GM23248 (cell line): ENCODE data around the gene LRRC4B. TPM values are rescaled to one million over a fixed set of nuclear protein-coding genes. Genes with fewer than 3 reads are reported as not detected.
"Not testable (repeated sequence)": the region's sequence is repeated elsewhere in the genome, so short reads cannot be mapped to it uniquely, and the experiment has no call there.

Source experiments
- DNase-seq: peaks from one replicate; pipeline ENCODE4 v3.0.0-alpha.2; 2015
- H2AFZ ChIP-seq: fragments of 200-600 bp; sonication (generic); 2 replicates; pipeline ENCODE4 v1.6.1; 2016; ENCODE audit warnings: antibody characterized with exemption
- H3F3A ChIP-seq: fragments of 200-600 bp; sonication (generic); 2 replicates; pipeline ENCODE4 v1.6.1; 2016; ENCODE audit warnings: mild to moderate bottlenecking, antibody characterized with exemption, mixed run types; ENCODE audit not compliant: insufficient read depth
- H3K27ac ChIP-seq: fragments of 200-600 bp; sonication (generic); 2 replicates; pipeline ENCODE4 v1.5.1; 2016; ENCODE audit warnings: mild to moderate bottlenecking
- H3K27me3 ChIP-seq: fragments of 200-600 bp; sonication (generic); replicated peaks from 2 replicates; pipeline ENCODE4 v1.6.1; 2016; ENCODE audit warnings: mild to moderate bottlenecking; ENCODE audit not compliant: insufficient read depth
- H3K36me3 ChIP-seq: fragments of 200-600 bp; sonication (generic); 2 replicates; pipeline ENCODE4 v1.6.1; 2016; ENCODE audit warnings: low read depth, mild to moderate bottlenecking
- H3K4me1 ChIP-seq: fragments of 200-600 bp; sonication (generic); 2 replicates; pipeline ENCODE4 v1.6.1; 2016; ENCODE audit warnings: mild to moderate bottlenecking; ENCODE audit not compliant: insufficient read depth
- H3K4me2 ChIP-seq: fragments of 200-600 bp; sonication (generic); one replicate; pipeline ENCODE4 v1.6.1; 2016; ENCODE audit warnings: mild to moderate bottlenecking; ENCODE audit not compliant: unreplicated experiment
- H3K4me3 ChIP-seq: fragments of 200-600 bp; sonication (generic); 2 replicates; pipeline ENCODE4 v1.5.1; 2016; ENCODE audit warnings: mild to moderate bottlenecking
- H3K79me2 ChIP-seq: fragments of 200-600 bp; sonication (generic); 2 replicates; pipeline ENCODE4 v1.6.1; 2016; ENCODE audit warnings: mild to moderate bottlenecking; ENCODE audit not compliant: insufficient read depth
- H3K9ac ChIP-seq: fragments of 200-600 bp; sonication (generic); 2 replicates; pipeline ENCODE4 v1.6.1; 2016; ENCODE audit warnings: mild to moderate bottlenecking
- H3K9me2 ChIP-seq: fragments of 200-600 bp; sonication (generic); 2 replicates; pipeline ENCODE4 v1.6.1; 2016; ENCODE audit warnings: mixed run types, mild to moderate bottlenecking, moderate library complexity; ENCODE audit not compliant: insufficient read depth
- H3K9me3 ChIP-seq: fragments of 200-600 bp; sonication (generic); one replicate; pipeline ENCODE4 v1.6.1; 2017; ENCODE audit warnings: low read depth
- H4K20me1 ChIP-seq: fragments of 200-600 bp; sonication (generic); 2 replicates; pipeline ENCODE4 v1.6.0; 2016; ENCODE audit not compliant: insufficient read depth
- EZH2 ChIP-seq: fragments of 200-600 bp; sonication (generic); IDR thresholded peaks from 2 replicates; pipeline ENCODE4 v1.6.1; 2018; ENCODE audit warnings: antibody characterized with exemption, mild to moderate bottlenecking; ENCODE audit not compliant: insufficient read depth, poor library complexity, severe bottlenecking
- EZH2phosphoT487 ChIP-seq: fragments of 200-600 bp; sonication (generic); IDR thresholded peaks from 2 replicates; pipeline ENCODE4 v1.6.1; 2018; ENCODE audit warnings: antibody characterized with exemption, moderate library complexity, mild to moderate bottlenecking, low read depth; ENCODE audit not compliant: insufficient read depth
- WGBS, 2 experiments: methylation state at CpG; one replicate each; pipeline ENCODE4 v1.1.6; 2015 to 2017; ENCODE audit warnings: low lambda C conversion rate in 2 of 2, low coverage in 1 of 2; ENCODE audit errors: missing lambda C conversion rate in 2 of 2; 5-methylcytosine and 5-hydroxymethylcytosine counted together
- in situ Hi-C: fragments of 300-500 bp; cut with MboI; formaldehyde crosslinking; loops from 2 replicates; pipeline ENCODE4 v1.15.0; 2020
- polyA plus RNA-seq: library from polyadenylated mRNA; unstranded; fragments of >200 nt; fragmentation: Nextera tagmentation; extraction: Ambion mirVana; gene quantifications from 2 replicates; pipeline ENCODE4 v1.2.1, GENCODE V29; 2016
- total RNA-seq: library from RNA; depleted of rRNA; stranded (reverse); fragments of >200 nt; shearing (Covaris generic); gene quantifications from 2 replicates; pipeline ENCODE4 v1.2.3, GENCODE V29; 2014; rRNA removed

LRRC4B gene
- total and polyA plus RNA-seq, 2 experiments from 2014 or later, result not detected

GRCh38 chr19:50475736-50476223 lies 92.5 kb downstream of the LRRC4B start:
- in situ Hi-C loops, result no loop called here
- Histone ChIP-seq H3K4me2 (no peak overlapping the region), H3K9me3 (no peaks in the 10 kb centered on the region), H3K79me2 (no peaks in the 10 kb centered on the region), H2AFZ (no peak overlapping the region), H3K9me2 (no peaks in the 10 kb centered on the region), H3F3A (no peaks in the 10 kb centered on the region), H3K36me3 (no peaks in the 10 kb centered on the region), H3K27ac (no peak overlapping the region), H3K4me1 (no peaks in the 10 kb centered on the region), H4K20me1 (no peaks in the 10 kb centered on the region), H3K9ac (no peak overlapping the region), H3K27me3 (no peaks in the 10 kb centered on the region), H3K4me3 (no peak overlapping the region)
- no peak for DNase-seq
- TF ChIP-seq EZH2phosphoT487 (no peak), EZH2 (no peak)
- WGBS, 2 experiments, result 56 to 61% methylated on average over 25 to 29 of the region's 29 CpGs

DNA sequence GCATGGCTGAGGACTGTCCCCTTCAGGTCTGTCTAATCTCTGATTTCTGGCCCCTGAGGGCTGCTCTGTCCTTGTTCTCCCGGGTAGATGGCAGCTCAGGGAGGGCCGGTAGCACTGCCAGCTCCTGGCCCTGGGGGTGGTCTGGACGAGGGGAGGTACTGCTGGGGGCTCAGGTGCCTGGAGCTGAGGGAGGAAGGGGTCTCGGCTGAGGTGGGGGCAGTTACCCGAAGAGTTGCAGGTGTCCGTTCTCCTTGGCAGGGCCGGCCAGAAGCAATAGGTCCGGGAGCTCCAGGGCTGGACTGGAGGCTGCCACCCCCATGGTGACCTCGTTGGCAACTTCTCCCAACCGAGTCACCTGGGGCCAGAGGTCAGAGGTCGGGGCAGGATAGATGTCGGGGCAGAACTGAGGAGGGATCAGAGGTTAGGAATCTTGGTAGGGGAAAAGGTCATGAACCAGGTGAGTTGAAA lies 93.1 kb downstream of the LRRC4B start:
- Histone ChIP-seq H3K79me2 (no peaks in the 10 kb centered on the region), H4K20me1 (no peaks in the 10 kb centered on the region), H3K27ac (no peak overlapping the region), H3K27me3 (no peaks in the 10 kb centered on the region), H3K9me2 (no peaks in the 10 kb centered on the region), H3F3A (no peaks in the 10 kb centered on the region), H3K4me2 (no peak overlapping the region), H3K4me1 (no peaks in the 10 kb centered on the region), H2AFZ (no peak overlapping the region), H3K9me3 (no peaks in the 10 kb centered on the region), H3K36me3 (no peaks in the 10 kb centered on the region), H3K4me3 (no peak overlapping the region), H3K9ac (no peak overlapping the region)
- DNase-seq, result no peak
- 57 to 58% methylated on average over 12 of the region's 12 CpGs for whole genome bisulfite sequencing, 2 experiments
- TF ChIP-seq EZH2phosphoT487, result no peak
- no peak for TF ChIP-seq EZH2
- in situ Hi-C loops, result no loop called here

DNA sequence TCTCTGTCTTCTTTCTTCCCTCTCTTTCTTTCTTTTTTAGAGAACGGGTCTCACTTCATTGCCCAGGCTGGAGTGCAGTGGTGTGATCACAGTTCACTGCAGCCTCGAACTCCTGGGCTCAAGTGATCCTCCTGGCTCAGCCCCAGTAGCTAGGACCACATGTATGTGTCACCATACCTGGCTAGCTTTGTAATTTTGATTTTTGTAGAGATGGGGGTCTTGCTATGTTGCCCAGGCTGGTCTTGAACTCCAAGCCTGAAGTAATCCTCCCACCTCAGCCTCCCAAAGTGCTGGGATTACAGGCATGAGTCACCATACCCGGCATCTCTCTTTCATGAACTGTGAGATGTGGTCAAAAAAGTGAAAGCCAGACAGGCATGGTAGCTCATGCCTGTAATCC lies 94.9 kb downstream of the LRRC4B start:
- H3K79me2 ChIP-seq, H3K4me3 ChIP-seq, H3K27me3 ChIP-seq, in situ Hi-C loops, H3K36me3 ChIP-seq, H3K9ac ChIP-seq, H3K9me2 ChIP-seq, H3F3A ChIP-seq, H3K4me2 ChIP-seq, H4K20me1 ChIP-seq, H3K4me1 ChIP-seq, H3K27ac ChIP-seq, H2AFZ ChIP-seq, DNase-seq, H3K9me3 ChIP-seq: not testable (repeated sequence)
- whole genome bisulfite sequencing, 2 experiments, result 40 to 47% methylated on average over 3 of the region's 3 CpGs

GRCh38 chr19:50468818-50469217 lies 99.4 kb downstream of the LRRC4B start:
- WGBS, 2 experiments, result 59 to 62% methylated on average over 6 of the region's 6 CpGs
- Histone ChIP-seq H3K79me2 (no peaks in the 10 kb centered on the region), H4K20me1 (no peaks in the 10 kb centered on the region), H3K4me2 (no peak overlapping the region), H3F3A (no peaks in the 10 kb centered on the region), H3K9ac (no peak overlapping the region), H3K27ac (no peak overlapping the region), H3K36me3 (no peaks in the 10 kb centered on the region), H2AFZ (no peak overlapping the region), H3K4me3 (no peak overlapping the region), H3K9me2 (no peaks in the 10 kb centered on the region), H3K27me3 (no peaks in the 10 kb centered on the region), H3K4me1 (no peaks in the 10 kb centered on the region), H3K9me3 (no peaks in the 10 kb centered on the region)
- DNase-seq, result no peak
- TF ChIP-seq EZH2phosphoT487, result no peak
- no peak for TF ChIP-seq EZH2
- in situ Hi-C loops, result no loop called here

GRCh38 chr19:50467566-50467965 lies 100.7 kb downstream of the LRRC4B start:
- H3K27ac ChIP-seq, result no peak overlapping the region
- no peaks in the 10 kb centered on the region for H3K9me3 ChIP-seq
- H3K4me3 ChIP-seq, result no peak overlapping the region
- no peak overlapping the region for H2AFZ ChIP-seq
- H3K9ac ChIP-seq, result no peak overlapping the region
- no peak for DNase-seq
- H3K79me2 ChIP-seq, result no peaks in the 10 kb centered on the region
- no peaks in the 10 kb centered on the region for H4K20me1 ChIP-seq
- H3K27me3 ChIP-seq, result no peaks in the 10 kb centered on the region
- TF ChIP-seq EZH2, result no peak
- no peak for TF ChIP-seq EZH2phosphoT487
- 54 to 58% methylated on average over 17 to 18 of the region's 18 CpGs for WGBS, 2 experiments
- H3K9me2 ChIP-seq, result no peaks in the 10 kb centered on the region
- in situ Hi-C loops, result no loop called here
- no peaks in the 10 kb centered on the region for H3K4me1 ChIP-seq
- no peak overlapping the region for H3K4me2 ChIP-seq
- H3K36me3 ChIP-seq, result no peaks in the 10 kb centered on the region
- no peaks in the 10 kb centered on the region for H3F3A ChIP-seq

Other genes with a start within 250 kb of the LRRC4B start
- under 0.01 and 0.13 TPM in 2 replicates for gene KCNC3, start 239.1 kb downstream of the LRRC4B start, total RNA-seq
- gene KCNC3, start 239.1 kb downstream of the LRRC4B start, polyA plus RNA-seq, result 0.04 TPM in 1 of 2 replicates, not detected in the other
- 0.32 and 0.51 TPM in 2 replicates for gene NAPSA, start 202.8 kb downstream of the LRRC4B start, total RNA-seq
- 0.15 and 0.38 TPM in 2 replicates for gene NAPSA, start 202.8 kb downstream of the LRRC4B start, polyA plus RNA-seq
- 96.6 and 140 TPM in 2 replicates for gene NR1H2, start 192.0 kb downstream of the LRRC4B start, total RNA-seq
- gene NR1H2, start 192.0 kb downstream of the LRRC4B start, polyA plus RNA-seq, result 102 and 109 TPM in 2 replicates
- 15.6 and 18.3 TPM in 2 replicates for gene POLD1, start 184.1 kb downstream of the LRRC4B start, total RNA-seq
- gene POLD1, start 184.1 kb downstream of the LRRC4B start, polyA plus RNA-seq, result 12.6 and 13.7 TPM in 2 replicates
- not detected in 2 replicates for gene SPIB, start 149.5 kb downstream of the LRRC4B start, total RNA-seq
- gene SPIB, start 149.5 kb downstream of the LRRC4B start, polyA plus RNA-seq, result not detected in 2 replicates
- gene MYBPC2, start 135.5 kb downstream of the LRRC4B start, total RNA-seq, result not detected in 2 replicates
- gene MYBPC2, start 135.5 kb downstream of the LRRC4B start, polyA plus RNA-seq, result not detected in 2 replicates
- gene EMC10, start 91.9 kb downstream of the LRRC4B start, total RNA-seq, result 92.7 and 96.6 TPM in 2 replicates
- gene EMC10, start 91.9 kb downstream of the LRRC4B start, polyA plus RNA-seq, result 7.2 and 7.7 TPM in 2 replicates
- not detected in 2 replicates for gene GARIN5A, start 91.6 kb downstream of the LRRC4B start, total RNA-seq
- 0.20 and 0.27 TPM in 2 replicates for gene GARIN5A, start 91.6 kb downstream of the LRRC4B start, polyA plus RNA-seq
- 50.7 and 55.2 TPM in 2 replicates for gene JOSD2, start 57.2 kb downstream of the LRRC4B start, total RNA-seq
- 98.5 and 108 TPM in 2 replicates for gene JOSD2, start 57.2 kb downstream of the LRRC4B start, polyA plus RNA-seq
- not detected in 2 replicates for gene ASPDH, start 54.5 kb downstream of the LRRC4B start, total RNA-seq
- gene ASPDH, start 54.5 kb downstream of the LRRC4B start, polyA plus RNA-seq, result not detected in 2 replicates
- gene SYT3, start 71.4 kb upstream of the LRRC4B start, total RNA-seq, result not detected in 2 replicates
- gene SYT3, start 71.4 kb upstream of the LRRC4B start, polyA plus RNA-seq, result not detected in 2 replicates
- gene C19orf81, start 81.0 kb upstream of the LRRC4B start, total RNA-seq, result not detected in 2 replicates
- 1.1 and 1.6 TPM in 2 replicates for gene C19orf81, start 81.0 kb upstream of the LRRC4B start, polyA plus RNA-seq
- 2.7 and 7.1 TPM in 2 replicates for gene SHANK1, start 151.4 kb upstream of the LRRC4B start, total RNA-seq
- 0.58 and 0.62 TPM in 2 replicates for gene SHANK1, start 151.4 kb upstream of the LRRC4B start, polyA plus RNA-seq
- gene CLEC11A, start 154.9 kb upstream of the LRRC4B start, total RNA-seq, result 145 and 164 TPM in 2 replicates
- gene CLEC11A, start 154.9 kb upstream of the LRRC4B start, polyA plus RNA-seq, result 122 and 127 TPM in 2 replicates
- not detected in 2 replicates for gene GPR32, start 202.0 kb upstream of the LRRC4B start, total RNA-seq
- gene GPR32, start 202.0 kb upstream of the LRRC4B start, polyA plus RNA-seq, result not detected in 2 replicates
- not detected in 2 replicates for gene ACP4, start 222.0 kb upstream of the LRRC4B start, total RNA-seq
- gene ACP4, start 222.0 kb upstream of the LRRC4B start, polyA plus RNA-seq, result not detected in 2 replicates